DOHH2 (cell line): Measurements from ENCODE around the gene POLRMT.

Source experiments
- EZH2phosphoT487 ChIP-seq: fragments of 200-600 bp; sonication (generic); IDR thresholded peaks from 2 replicates; pipeline ENCODE4 v1.6.1; 2017; ENCODE audit warnings: borderline replicate concordance, mild to moderate bottlenecking, antibody characterized with exemption, low read length, moderate library complexity, mixed read lengths
- TF ChIP-seq, protein P1 (sequence below): fragments of 200-600 bp; sonication (generic); IDR thresholded peaks from one replicate; pipeline ENCODE4 v1.5.1; 2014; ENCODE audit warnings: antibody characterized with exemption, mild to moderate bottlenecking, low read depth, low read length; ENCODE audit not compliant: poor library complexity, severe bottlenecking

DNA sequence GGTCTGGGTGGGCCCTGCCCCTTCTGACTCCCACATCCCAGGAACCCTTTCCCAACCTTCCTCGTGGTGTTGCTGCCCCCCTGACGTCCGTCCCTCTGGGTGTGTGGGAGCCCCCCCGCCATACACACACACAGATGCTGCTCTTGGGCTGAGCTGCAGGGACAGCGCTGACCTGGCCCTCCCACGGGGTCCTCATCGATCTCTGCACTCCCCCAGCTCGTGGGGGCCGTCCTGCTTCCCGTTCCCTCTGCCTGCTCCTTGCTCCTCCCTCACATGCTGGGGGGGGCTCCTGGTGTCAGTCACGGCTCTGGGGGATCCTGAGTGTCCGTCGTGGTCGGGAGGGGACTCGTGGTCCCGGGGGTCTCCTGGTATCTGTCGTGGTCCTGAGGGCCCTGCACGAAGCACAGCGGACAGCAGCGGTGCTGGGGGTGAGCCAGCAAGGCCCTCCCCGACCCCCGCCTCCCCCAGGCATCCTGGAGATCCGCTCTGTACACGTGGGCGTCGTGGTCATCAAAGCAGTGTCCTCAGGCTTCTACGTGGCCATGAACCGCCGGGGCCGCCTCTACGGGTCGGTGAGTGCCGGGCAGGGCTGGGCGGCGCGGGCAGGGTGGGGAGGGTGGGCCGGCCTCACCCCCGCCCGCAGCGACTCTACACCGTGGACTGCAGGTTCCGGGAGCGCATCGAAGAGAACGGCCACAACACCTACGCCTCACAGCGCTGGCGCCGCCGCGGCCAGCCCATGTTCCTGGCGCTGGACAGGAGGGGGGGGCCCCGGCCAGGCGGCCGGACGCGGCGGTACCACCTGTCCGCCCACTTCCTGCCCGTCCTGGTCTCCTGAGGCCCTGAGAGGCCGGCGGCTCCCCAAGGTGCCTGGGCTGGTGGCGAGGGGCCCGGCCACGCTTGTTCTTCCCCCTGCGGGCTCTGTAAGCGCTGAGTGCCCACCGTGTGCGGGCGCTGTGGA lies 9.7 kb upstream of the POLRMT start:
- TF ChIP-seq, protein P1, sequence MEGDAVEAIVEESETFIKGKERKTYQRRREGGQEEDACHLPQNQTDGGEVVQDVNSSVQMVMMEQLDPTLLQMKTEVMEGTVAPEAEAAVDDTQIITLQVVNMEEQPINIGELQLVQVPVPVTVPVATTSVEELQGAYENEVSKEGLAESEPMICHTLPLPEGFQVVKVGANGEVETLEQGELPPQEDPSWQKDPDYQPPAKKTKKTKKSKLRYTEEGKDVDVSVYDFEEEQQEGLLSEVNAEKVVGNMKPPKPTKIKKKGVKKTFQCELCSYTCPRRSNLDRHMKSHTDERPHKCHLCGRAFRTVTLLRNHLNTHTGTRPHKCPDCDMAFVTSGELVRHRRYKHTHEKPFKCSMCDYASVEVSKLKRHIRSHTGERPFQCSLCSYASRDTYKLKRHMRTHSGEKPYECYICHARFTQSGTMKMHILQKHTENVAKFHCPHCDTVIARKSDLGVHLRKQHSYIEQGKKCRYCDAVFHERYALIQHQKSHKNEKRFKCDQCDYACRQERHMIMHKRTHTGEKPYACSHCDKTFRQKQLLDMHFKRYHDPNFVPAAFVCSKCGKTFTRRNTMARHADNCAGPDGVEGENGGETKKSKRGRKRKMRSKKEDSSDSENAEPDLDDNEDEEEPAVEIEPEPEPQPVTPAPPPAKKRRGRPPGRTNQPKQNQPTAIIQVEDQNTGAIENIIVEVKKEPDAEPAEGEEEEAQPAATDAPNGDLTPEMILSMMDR, result no peak
- no peak for TF ChIP-seq EZH2phosphoT487
